22Rv1 (cell line): ENCODE measurements around the gene SVIL.

Experiments used
- ZFX ChIP-seq: fragments of 450-650 bp; IDR thresholded peaks from 2 replicates; pipeline ENCODE4 v1.6.1; 2017; ENCODE audit warnings: antibody characterized with exemption, borderline replicate concordance
- TF ChIP-seq, protein P1 (sequence below): fragments of 450-650 bp; IDR thresholded peaks from 2 replicates; pipeline ENCODE4 v1.5.1; 2017; ENCODE audit warnings: mild to moderate bottlenecking

GRCh38 chr10:29535012-29535777 lies 99.6 kb downstream of the SVIL start:
- TF ChIP-seq, protein P1, sequence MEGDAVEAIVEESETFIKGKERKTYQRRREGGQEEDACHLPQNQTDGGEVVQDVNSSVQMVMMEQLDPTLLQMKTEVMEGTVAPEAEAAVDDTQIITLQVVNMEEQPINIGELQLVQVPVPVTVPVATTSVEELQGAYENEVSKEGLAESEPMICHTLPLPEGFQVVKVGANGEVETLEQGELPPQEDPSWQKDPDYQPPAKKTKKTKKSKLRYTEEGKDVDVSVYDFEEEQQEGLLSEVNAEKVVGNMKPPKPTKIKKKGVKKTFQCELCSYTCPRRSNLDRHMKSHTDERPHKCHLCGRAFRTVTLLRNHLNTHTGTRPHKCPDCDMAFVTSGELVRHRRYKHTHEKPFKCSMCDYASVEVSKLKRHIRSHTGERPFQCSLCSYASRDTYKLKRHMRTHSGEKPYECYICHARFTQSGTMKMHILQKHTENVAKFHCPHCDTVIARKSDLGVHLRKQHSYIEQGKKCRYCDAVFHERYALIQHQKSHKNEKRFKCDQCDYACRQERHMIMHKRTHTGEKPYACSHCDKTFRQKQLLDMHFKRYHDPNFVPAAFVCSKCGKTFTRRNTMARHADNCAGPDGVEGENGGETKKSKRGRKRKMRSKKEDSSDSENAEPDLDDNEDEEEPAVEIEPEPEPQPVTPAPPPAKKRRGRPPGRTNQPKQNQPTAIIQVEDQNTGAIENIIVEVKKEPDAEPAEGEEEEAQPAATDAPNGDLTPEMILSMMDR = peak; percentile 72
- no peak for TF ChIP-seq ZFX
